SK-N-SH treated with all-trans-retinoic acid at 6 μM for 48 hours (cell line): ENCODE results near the gene UIMC1.

Source experiments
- GLIS3 ChIP-seq: fragments of 250-450 bp; sonication (Bioruptor Pico); IDR thresholded peaks from 2 replicates; pipeline ENCODE4 v1.5.0; 2020; ENCODE audit warnings: mild to moderate bottlenecking, moderate library complexity
- OSR1 ChIP-seq: fragments of 250-450 bp; sonication (Bioruptor Pico); IDR thresholded peaks from 2 replicates; pipeline ENCODE4 v1.8.0; 2022; ENCODE audit warnings: moderate library complexity, mild to moderate bottlenecking, inconsistent platforms
- PPARA ChIP-seq: fragments of 250-450 bp; sonication (Bioruptor Pico); IDR thresholded peaks from 2 replicates; pipeline ENCODE4 v1.5.0; 2020; ENCODE audit warnings: mild to moderate bottlenecking, borderline replicate concordance
- TSHZ2 ChIP-seq: fragments of 250-450 bp; sonication (Bioruptor Pico); IDR thresholded peaks from 2 replicates; pipeline ENCODE4 v1.5.0; 2020; ENCODE audit warnings: mild to moderate bottlenecking, moderate library complexity
- ZNF70 ChIP-seq: fragments of 450-650 bp; formaldehyde crosslinking; IDR thresholded peaks from 2 replicates; pipeline ENCODE4 v1.5.0; 2020; ENCODE audit warnings: mild to moderate bottlenecking, moderate library complexity

- TF ChIP-seq PPARA (no peak), GLIS3 (CRISPR knock-in tag) (no peak), ZNF70 (CRISPR knock-in tag) (no peak), TSHZ2 (no peak), OSR1 (CRISPR knock-in tag) (no peak)
Observed at GRCh38 chr5:176862330-176862995, 144.1 kb downstream of the UIMC1 start.
